Esophagus muscularis mucosa (tissue), 3 donors: Measurements from ENCODE around the gene MTOR.

Source experiments
- POLR2AphosphoS5 ChIP-seq, 2 donors: sonication (generic); formaldehyde crosslinking; IDR thresholded peaks; one replicate each; pipeline ENCODE4 v1.6.1; 2017; ENCODE audit warnings: antibody characterized with exemption in 2 of 2
- TF ChIP-seq, protein P1 (sequence below), 3 experiments: fragments of 200-600 bp in 2 of 3; fragments of 450-650 bp in 1 of 3; sonication (generic) in 2 of 3; IDR thresholded peaks; one replicate each; pipeline ENCODE4 v1.5.1; 2017 to 2019; ENCODE audit warnings: antibody characterized with exemption in 3 of 3, mild to moderate bottlenecking in 2 of 3, moderate library complexity in 1 of 3

- TF ChIP-seq POLR2AphosphoS5 (IDR thresholded peaks at IDR 0.05), result no peak
- TF ChIP-seq, protein P1, sequence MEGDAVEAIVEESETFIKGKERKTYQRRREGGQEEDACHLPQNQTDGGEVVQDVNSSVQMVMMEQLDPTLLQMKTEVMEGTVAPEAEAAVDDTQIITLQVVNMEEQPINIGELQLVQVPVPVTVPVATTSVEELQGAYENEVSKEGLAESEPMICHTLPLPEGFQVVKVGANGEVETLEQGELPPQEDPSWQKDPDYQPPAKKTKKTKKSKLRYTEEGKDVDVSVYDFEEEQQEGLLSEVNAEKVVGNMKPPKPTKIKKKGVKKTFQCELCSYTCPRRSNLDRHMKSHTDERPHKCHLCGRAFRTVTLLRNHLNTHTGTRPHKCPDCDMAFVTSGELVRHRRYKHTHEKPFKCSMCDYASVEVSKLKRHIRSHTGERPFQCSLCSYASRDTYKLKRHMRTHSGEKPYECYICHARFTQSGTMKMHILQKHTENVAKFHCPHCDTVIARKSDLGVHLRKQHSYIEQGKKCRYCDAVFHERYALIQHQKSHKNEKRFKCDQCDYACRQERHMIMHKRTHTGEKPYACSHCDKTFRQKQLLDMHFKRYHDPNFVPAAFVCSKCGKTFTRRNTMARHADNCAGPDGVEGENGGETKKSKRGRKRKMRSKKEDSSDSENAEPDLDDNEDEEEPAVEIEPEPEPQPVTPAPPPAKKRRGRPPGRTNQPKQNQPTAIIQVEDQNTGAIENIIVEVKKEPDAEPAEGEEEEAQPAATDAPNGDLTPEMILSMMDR (IDR thresholded peaks at IDR 0.05), result no peak
These were observed 28.7 kb upstream of the MTOR start for GRCh38 chr1:11291049-11291448.
